HG03378 (cell line): ENCODE measurements around the gene COG3.

Source experiments
- ATAC-seq: cut with Tn5 transposase; IDR thresholded peaks from one replicate; pipeline ENCODE4 v1.9.1; 2021; ENCODE audit warnings: mild to moderate bottlenecking, moderate library complexity; ENCODE audit not compliant: unreplicated experiment

Gene COG3

DNA sequence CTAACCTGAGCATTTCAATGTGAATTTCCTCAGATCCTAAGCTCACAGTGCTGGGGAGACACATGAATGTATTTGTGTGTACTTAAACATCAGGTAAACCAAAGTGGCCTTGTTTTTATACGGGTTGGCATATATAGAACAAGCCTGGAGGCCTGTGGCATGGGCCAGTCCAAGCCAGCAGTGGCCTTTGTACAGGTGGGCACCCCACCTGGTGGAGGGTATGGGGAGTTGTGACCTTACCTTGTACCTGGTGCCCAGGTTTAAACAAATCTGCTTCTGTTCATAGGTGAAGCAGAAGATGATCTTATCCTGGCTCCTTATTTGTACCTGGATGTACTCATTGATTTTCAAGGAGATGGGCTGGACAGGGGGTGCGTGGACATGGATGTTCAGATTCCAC is 79.8 kb downstream of the COG3 start:
- no peak for ATAC-seq

DNA sequence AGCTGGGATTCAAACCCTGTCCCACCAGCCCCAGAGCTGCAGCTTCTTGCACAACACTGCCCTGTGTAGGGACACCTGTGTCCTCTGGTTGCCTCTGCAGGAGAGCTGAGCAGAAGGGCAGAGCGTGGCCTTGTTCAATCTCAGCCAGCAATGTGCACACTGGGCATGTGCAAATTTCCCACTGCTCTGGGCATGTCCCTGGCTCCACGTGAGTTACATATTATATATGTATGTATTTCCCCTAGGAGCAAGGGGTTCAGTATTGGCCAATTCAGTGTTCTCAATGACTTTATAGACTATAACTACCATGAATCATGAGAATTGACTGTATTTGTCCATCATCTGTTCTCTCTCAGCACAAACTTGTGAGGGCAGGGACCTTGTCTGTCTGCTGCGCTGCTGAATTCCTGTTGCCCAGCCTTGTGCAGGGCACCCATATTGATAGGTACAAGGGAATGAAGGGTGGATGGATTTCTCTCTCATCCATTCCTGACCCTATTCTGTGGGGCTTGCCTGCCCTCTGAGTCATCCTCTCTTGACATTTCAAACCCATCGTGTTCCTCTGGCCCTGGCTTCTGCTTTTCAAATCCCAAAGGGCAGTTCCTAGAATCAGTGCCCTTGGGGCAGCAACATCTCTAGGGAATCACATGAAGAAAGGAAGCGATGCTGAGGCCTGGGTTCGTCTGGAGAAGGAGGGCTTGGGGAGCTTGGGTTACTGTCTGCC is 81.1 kb downstream of the COG3 start:
- no peak for ATAC-seq

DNA sequence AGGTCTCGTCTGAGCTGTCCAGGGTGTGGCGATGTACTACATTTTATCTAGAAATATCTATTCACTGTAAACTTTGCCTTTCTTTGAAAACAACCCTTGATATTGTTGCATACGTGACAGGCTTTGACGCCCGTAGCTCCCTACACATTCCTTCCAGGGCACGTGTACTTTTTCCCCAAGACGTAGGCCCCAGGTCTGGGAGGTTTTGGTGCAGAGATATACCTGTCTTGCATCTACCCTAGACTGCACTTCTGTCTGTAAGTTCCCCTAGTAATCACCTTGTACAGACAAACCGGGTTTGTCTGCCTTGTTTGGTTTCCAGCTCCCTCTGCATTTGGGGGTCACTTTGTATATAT is 81.6 kb downstream of the COG3 start:
- ATAC-seq, result no peak

DNA sequence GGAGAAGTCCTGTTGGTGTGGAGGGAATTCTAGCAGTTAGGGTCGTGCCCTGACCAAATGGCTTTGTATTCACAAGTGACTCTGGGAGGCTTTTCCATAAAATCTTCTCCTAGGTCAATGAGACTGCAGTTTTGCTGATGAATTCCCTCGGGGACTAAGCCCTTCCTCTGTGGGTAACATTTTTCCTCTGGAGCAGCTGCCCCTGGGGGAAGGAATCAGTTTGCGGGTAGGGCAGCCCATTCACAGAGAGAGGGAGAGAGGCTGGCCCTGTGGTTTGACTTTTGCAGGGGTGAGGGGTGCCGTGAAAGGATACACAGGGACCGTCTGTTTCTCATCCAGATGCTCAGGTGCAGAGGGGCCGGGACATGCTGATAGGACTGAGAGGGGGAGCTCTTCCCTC is 83.5 kb downstream of the COG3 start:
- no peak for ATAC-seq

DNA sequence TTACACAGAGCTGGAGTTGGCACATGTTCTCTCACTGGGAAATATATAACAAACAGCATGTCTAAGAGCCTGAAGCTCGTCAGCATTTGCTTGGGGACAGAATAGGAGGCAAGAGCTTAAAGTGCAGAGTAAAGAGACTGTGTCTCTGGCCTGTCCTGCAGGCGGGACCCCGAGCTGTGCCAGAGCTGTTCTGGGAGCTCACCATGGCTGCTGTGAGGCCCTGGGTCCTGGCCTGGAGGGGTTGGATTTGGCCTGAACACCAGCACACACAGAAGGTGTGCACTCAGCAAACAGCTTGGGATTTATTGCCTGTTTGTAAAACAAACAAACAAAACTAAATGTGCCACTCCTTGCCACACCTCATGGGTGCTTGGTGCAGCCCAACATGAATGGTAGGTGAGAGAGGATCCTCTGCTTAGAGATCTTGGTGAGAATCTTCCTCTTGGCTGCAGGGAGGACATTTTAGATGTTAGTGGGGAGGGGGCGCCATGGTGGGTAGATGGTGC is 89.9 kb downstream of the COG3 start:
- ATAC-seq, result no peak

DNA sequence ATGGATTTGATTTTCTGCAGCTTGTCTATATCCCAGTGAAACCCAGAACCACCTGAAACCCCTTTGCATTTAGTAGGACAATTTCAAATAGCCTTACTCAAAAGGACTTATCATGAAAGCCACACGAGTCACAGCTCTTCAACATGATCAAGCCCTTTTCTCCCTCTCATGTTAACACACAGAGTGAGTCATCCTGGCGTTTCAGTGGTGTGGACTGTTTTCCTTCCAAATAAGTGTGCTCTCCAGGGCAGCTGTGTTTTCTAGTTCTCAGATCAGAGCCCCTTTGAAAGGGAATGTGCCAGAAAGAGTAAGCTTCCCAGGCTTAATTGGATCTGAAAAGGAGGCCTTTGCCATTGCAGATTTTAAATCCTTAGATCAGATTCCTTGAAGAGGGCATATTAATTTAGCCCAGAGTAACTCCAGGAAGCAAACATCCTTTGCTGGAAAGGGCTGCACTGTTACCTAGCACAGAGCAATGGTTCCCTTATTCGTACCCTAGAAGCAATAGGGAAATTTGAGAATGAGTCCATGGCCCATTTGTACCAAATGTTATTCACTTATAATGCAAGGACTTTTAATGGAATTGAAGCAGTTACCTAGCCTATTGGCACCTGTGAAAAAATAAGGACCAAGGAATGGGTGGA is 99.5 kb downstream of the COG3 start:
- ATAC-seq, result no peak

DNA sequence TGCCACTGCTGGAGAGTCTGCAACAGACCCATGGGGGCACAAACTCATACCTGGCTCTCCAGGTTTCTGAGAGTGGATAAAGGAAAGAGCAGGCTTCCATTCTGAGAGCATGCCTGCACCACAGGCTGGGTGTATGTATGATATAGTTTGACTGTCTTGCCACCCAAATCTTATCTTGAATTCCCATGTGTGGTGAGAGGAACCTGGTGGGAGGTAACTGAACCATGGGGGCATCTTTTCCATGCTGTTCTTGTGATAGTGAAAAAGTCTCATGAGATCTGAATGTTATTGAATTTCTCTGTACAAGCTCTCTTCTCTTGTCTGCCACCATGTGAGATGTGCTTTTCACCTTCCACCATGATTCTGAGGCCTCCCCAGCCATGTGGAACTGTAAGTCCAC is 100.6 kb downstream of the COG3 start:
- ATAC-seq, result no peak

DNA sequence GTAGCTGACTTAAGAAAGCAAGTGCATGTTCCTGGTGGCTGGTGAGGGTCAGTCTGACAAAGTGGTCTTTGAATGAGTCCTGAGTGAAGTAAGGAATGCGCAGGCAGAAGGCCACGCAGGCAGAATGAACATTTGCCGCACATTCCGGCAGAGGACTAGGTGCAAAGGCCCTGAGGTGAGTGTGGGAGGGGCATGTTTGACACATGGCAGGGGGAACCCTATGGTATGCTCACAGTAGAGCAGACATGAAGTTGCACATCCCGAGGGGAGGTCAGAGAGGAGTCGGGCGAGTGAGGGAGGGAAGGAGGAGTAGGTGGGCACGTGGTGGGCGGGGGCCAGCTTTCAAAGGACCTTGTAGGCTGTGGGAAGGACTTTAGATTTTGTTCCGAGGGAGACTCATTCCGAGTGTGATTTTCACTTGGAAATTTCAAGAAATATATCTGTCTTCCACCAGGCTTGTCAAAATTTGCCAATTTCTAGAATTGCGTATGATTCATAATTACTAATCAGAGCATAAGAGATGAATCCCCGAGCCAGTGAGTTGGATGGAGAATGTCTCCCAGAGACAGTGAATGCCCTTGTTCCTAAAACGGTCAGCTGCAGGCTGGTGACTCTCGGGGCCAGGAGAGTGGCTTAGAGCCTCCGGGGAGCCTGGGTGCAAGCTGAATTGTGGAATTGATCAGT is 110.5 kb downstream of the COG3 start:
- ATAC-seq, result no peak

DNA sequence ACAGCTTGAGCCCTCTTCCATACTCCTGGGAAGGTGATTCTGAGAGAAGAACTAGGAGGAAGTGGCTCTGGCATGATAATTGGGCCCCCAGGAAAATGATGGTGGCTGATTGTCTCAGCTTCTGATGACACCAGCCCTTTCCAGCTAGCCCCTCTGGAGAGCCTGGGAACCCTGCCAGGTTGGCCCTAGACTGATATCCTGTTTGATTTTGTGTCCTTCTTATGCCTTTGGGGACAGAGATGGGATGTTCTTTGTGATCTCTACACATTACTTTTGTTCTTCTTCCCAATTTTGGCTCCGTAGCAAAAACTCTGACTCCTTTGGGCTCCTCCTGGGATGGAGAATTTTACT is 111.1 kb downstream of the COG3 start:
- no peak for ATAC-seq

DNA sequence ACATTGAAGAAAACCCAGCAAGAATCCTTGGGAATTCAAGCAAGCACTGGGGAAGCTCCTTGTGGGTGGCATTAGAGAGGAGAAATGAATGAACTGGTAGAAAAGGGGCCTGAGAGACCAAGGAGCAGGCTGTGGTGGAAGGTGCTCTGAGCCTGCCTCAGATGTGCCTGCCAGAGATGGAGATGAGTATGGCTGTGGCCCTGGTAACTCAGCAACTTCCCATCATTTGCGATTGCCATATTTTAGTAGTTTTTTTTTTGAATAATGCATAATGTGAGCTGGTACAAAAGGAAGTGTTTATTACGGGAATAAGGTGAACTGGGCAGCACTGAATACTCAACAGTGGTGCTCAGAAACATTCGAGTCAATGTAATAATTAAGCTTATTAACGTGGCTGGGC is 111.7 kb downstream of the COG3 start:
- no peak for ATAC-seq

DNA sequence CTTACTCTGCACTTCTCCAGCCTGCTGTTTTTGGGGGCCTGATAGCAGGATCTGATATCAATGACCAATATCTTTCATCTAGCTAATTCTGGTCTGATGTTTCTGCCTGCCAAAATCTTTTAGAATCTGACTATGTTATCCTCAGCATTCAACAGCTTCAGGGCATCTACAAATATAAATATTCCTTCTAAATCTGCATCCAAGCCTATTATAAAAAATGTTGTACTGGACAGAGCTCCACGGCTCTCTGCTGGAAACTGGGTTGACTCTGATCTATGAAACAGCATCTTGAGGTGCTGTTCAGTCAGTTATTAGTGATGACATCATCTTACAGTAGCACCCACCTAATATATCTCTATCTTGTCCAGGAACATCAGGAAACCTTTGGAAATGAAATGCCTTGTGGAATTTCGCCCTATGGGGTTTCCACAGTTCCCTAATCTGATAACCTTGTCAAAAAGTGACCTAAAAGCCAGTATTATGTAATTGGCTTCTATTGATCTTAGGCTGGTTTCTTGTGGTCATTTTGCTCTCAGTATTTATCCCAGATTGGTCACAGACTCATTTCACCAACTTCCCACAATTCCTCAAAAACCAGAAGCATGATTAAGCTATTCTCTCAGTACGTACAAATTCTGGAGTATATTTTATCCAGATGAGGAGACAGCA is 117.8 kb downstream of the COG3 start:
- ATAC-seq, result no peak

DNA sequence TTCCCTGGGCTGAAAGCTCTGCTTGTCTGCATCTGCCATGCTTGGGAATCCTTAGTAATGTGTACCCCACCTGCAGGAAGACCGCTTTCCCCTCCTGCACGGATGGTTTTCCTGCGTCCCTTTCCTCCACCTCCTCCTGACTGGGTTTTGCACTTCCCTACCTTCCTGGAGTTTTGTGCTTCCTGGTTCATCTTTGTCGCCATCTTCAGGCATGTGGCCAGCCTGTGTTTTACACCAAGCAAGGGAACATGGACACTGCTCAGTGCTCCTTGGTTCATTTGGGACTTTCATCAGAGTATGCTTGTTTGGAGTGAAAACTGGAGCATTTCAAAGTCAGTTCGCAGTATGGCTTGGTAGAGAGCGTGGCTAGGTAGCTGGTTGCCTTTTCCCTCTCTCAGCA is 120.1 kb downstream of the COG3 start:
- no peak for ATAC-seq
